Measurements from ENCODE around the gene GNAI3.

- TF ChIP-seq, protein P1, sequence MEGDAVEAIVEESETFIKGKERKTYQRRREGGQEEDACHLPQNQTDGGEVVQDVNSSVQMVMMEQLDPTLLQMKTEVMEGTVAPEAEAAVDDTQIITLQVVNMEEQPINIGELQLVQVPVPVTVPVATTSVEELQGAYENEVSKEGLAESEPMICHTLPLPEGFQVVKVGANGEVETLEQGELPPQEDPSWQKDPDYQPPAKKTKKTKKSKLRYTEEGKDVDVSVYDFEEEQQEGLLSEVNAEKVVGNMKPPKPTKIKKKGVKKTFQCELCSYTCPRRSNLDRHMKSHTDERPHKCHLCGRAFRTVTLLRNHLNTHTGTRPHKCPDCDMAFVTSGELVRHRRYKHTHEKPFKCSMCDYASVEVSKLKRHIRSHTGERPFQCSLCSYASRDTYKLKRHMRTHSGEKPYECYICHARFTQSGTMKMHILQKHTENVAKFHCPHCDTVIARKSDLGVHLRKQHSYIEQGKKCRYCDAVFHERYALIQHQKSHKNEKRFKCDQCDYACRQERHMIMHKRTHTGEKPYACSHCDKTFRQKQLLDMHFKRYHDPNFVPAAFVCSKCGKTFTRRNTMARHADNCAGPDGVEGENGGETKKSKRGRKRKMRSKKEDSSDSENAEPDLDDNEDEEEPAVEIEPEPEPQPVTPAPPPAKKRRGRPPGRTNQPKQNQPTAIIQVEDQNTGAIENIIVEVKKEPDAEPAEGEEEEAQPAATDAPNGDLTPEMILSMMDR (IDR thresholded peaks at IDR 0.05; ENCODE audit: poor library complexity, severe bottlenecking) = no peak
- TF ChIP-seq POLR2AphosphoS5 (IDR thresholded peaks at IDR 0.05) (no peak), EP300 (conservative IDR thresholded peaks at IDR 0.05; ENCODE audit: poor library complexity, severe bottlenecking) (no peak)
Measured at GRCh38 chr1:109618661-109619575, 70.5 kb downstream of the GNAI3 start.

Measured in neural cell (in vitro differentiated cells).